NCI-H1048 (cell line): ENCODE data around the gene MBL2.

Experiments used
- DNase-seq: peaks from one replicate; lab custom pipeline; 2025; lab: John Stamatoyannopoulos, UW

MBL2 gene

DNA sequence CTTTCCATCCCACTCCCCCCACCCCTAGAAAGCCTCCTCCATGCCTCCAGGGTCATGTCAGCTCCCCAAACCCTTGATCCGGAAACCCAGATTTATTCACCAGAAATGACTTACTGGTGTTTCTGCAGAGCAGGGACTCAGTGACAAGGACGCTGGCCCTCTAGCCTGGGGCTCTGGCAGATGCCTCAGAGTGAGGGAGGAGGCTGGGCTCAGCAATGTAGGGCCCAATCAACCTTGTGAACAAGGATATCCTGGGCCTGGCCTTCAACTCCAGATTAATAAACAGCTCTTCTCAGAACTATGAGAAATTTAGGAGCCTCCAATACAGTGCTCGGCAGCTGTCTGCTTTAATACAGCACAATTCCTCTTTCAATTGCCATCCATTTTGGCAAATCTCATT lies at the start of gene MBL2:
MBL2 (minus strand) TSS at position 162 of the 400 bp plus-strand sequence. CDS start 1,149 bp downstream, outside the sequence.
- DNase-seq = no peak

DNA sequence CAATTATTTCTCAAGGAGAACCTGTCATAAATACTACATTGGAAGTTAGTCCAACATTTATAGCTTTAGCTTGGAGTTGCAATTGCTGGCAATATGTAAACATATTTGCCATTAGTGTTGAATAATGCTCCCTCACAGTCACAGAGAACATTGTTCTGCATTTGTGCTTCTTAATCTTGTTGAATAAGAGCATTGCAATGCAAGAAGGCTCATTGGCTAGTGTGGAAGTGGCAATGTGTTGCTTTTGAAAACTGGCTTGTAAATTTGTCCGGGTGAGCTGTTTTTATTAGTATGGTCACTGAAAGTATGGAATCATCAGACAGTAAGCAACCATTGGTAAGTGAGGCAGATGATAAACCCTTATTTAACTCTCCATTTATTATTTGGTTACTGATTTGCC lies 47.7 kb upstream of the MBL2 start:
- DNase-seq = no peak

DNA sequence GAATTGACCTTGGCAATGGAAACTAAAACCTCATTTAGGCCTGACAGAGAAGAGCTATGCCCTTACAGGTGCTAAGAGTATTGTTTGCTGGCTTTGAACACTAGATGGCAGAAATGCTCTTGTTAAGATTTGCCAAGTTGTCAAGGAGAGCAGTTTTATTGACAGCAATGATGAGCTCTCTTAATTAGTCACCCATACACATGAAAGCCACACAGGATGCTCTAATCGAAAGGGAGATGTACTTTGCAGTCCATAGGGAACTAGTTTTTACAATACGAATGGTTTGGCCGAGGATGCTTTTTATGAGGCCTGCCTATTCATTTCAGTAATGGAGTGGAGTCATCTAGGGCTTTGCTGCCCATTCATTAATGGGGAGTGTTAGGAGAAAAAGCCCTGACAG lies 45.4 kb upstream of the MBL2 start:
- DNase-seq = no peak

- DNase-seq = no peak
Measured at GRCh38 chr10:52814506-52814905, 41.9 kb upstream of the MBL2 start.

GRCh38 chr10:52811776-52812175 lies 39.2 kb upstream of the MBL2 start:
- no peak for DNase-seq

DNA sequence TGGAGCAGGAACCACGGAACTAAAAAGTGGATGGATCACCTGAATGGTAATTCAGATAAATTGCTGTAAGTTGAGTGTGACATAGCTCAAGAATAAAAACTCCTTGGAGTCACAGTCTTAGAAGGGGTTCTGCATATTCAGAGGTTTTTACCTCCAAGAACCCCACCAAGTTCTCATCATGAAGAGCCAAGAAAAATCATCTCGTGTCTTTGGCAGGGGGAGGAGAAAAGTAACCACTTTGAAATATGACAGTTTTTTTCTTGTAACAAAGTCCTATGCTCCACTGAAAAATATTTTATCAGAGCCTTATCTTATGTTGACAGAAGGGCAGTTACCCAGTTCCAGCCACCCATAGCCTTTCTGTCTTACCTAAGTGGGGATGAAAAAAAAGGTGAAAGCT lies 38.2 kb upstream of the MBL2 start:
- DNase-seq = no peak

GRCh38 chr10:52807803-52808202 lies 35.2 kb upstream of the MBL2 start:
- DNase-seq = no peak

GRCh38 chr10:52805414-52806285 lies 33.1 kb upstream of the MBL2 start:
- DNase-seq = no peak

DNA sequence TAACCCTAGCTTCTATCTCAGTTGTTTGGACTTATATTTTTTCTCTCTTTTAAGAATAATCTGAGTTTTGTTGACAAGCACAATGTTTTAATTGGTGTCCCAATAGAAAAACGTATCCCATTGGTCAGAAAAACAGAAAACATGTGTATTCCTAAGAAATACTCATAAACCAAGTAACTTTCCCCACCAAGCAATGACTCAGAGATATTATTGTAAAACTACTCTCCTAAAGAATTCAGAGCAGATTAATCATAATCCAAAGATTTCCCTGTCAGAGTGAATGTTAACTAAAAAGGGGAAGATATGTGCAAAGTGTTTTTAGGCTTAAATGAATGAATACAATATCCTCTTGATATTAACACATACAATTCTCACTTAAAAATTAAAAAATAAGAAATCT lies 29.4 kb upstream of the MBL2 start:
- DNase-seq = no peak

DNA sequence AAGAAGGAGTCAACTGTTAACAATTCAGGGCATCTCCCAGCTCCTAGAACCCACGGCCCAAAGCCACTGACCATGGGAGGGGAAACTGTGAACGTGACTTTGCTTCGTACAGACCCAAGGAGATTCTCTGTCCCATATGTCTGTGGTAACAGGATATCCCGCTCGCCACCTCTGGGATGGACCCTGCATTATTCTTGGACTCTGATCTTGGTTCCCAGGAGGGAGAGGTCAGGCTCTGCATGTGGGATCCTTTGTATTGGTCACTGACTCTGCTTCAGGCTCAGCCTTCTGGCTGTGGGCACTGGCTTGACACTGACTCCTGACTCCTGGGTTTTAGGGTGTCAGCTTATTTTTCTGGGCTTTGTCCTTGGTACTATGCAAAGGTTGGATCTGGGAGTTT lies 13.5 kb upstream of the MBL2 start:
- no peak for DNase-seq

DNA sequence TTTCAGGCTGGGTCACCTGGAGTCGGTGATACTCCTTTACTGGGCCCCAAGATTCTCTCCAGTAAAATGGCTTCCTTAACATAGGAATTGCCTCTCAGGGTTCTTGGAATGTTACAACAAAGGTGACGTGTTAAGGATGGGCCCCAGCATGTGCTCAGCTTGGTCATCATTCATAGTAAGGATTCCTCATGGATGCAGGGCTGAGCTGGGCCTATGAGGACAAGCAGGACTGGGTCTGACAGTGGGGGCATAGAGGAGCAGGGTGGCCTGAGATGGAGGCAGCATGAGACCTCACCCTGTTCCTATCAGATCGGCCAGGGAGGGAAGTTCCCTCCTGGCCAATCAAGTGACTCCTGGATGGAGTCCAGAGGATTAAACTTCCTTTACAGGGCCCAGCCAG lies 12.8 kb upstream of the MBL2 start:
- DNase-seq = no peak

GRCh38 chr10:52783726-52784125 lies 11.1 kb upstream of the MBL2 start:
- no peak for DNase-seq

GRCh38 chr10:52782554-52782953 lies 10.0 kb upstream of the MBL2 start:
- no peak for DNase-seq

GRCh38 chr10:52780391-52781155 lies 8.0 kb upstream of the MBL2 start:
- DNase-seq = no peak

DNA sequence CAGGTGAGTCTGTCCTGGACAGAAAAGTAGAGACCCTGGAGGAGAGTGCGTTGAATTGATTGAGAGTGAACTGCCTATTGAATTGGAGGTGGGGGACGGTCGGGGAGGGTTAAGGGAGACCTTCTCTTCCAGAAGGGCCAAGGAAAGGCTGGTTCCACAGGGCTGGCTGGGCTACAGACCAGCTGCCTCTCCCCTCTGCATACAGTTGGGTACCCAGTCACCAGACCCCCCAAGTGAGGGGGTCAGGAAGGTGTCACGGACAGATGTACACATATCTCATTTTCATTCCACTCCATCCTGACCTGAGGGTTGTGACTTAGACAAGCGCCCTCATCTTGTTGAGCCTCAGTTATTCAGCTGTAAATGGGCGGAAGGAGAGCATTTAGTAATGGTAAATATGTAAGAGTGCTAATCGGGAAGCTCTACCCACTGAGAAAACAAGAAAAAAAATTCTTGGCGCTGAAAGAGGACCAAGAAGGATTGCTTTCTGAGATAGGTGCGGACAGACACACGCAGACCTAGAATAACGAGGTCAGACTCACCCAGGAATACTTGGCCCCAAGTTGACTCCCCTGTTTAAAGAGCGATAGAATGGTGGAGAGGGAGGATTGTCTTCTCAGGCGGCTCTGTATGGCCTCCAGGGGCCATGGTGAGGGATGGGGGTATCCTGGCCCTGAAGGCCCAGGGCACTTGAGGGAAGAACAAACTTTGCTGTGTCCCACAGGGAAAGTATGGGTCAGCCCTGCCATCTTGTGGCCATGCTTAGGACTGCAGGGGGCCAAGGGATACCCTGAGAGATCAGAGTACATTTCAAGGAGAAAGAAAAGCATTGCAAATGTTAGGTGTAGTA lies 7.2 kb upstream of the MBL2 start:
- DNase-seq = no peak

- no peak for DNase-seq
Measured at GRCh38 chr10:52778511-52779392, 6.2 kb upstream of the MBL2 start.

DNA sequence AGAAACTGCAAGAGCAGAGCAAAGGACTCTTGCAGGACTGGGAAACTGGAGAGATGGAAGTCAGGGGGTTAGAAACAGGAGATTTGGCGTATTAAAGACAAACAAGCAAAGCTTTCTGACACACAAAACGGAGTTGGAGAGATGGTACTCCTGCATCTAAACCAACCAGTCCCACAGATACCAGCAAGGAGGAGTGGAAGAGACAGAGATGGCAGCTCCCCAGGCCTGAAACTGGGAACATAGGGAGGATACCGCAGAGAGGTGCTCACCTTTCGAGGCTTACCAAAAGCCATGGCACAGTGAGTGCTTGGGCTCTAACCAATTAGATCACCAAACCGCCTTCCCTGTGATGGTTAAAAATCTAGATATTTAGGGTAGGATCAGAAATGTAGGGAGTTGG lies 4.8 kb upstream of the MBL2 start:
- no peak for DNase-seq

DNA sequence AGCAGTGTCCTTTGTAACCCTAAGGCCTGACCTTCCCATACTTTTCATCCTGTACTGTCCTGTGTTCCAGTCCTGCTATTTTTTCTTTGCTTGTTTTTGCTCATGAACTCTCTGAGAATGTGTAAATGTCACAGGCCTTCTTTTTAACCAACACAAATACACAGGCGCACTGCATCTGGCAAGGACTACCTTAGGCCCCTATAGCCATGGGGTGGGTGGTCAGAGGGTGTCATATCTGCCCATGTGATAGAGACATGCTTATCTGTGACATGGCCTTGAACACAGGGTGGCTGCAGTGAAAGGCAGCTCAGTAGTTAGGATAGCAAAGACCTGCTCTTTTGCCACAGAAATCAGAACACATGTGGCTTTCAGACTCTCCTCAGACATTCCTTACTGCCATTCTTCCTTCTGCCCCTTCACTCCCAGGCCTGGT lies 3.9 kb upstream of the MBL2 start:
- DNase-seq = no peak

GRCh38 chr10:52775132-52775647 lies 2.6 kb upstream of the MBL2 start:
- DNase-seq = no peak

DNA sequence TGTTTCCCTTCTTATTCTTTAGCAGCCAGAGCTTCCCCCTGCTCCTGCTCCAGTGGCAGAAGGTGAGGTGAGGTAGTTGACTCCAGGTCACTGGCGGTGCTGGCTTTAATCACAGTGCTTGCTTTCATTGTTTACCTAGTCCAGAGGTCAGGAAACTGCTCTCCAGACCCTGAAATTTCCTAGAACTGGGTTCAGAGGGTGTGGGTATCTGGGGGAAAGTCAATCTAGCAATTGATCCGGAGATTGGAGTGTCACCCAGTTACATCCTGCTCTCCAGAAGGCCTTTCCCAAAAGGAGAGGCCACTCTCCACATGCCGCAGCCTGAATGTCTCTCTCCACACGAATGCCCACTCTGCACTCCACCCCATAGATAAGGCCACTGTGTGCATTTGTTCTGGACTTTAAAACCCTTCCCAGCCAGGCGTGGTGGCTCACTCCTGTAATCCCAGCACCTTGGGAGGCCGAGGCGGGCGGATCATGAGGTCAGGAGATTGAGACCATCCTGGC lies 2.1 kb upstream of the MBL2 start:
- DNase-seq = no peak

DNA sequence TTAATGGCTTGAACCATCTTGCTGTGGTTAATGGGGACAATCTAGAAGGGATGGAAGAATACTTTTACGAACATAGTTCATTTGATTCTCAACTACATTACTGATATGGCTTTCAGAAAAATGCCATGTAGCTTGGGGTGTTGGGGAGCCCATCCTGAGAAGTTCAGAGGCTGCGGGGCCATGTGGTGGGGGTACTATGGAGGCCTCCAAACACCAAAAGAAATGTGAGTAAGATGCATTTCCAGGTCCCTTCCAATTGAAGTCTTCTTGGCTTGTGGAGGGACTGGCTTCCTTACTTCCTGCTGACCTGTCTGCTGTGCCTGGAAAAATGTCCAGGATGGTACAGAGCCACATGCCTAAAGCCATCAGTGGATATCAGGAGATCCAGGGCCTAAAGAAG lies 1.6 kb upstream of the MBL2 start:
- DNase-seq = no peak
